ENCODE measurements around the gene RNF144B.
"Not testable (repeated sequence)": the region's sequence is repeated elsewhere in the genome, so short reads cannot be mapped to it uniquely, and the experiment has no call there.

RNF144B gene

DNA sequence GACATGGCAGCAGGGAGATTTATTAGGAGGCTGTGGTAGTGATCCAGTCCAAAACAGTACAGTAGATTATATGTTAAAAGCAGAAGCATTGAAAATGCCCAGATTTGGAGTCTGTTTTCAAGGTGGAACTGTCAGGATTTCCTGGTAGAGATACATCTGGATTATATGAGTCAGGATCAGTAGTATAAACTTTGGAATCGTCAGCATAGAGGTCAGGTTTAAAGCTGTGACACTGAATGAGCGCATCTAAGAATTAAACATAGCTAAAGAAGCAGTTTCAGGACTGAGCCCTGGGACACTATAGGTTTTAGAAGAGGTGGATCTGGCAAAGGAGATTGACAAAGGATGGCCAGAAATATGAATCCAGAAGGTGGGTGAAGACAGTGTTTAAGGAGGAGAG lies 60.4 kb downstream of the RNF144B start:
- DNase-seq, result no peak

DNA sequence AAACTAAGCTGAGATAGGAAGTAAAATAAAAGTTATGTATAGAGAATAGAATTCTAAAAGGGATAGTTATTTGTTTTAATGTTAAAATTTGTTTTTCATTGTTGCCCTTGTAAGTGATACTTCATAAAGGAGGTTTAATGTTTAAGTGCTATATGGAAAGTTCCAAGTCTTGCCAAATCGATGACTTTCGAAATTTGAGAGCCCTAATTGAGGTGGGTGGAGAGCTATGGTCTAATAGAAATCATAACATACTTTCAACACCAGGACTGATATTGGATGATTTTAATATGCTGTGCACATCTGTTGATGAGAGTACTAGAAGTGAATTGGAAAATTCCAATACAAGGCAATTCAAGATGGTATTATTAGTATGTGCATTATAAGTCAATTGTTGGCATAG lies 64.6 kb downstream of the RNF144B start:
- DNase-seq, result no peak

DNA sequence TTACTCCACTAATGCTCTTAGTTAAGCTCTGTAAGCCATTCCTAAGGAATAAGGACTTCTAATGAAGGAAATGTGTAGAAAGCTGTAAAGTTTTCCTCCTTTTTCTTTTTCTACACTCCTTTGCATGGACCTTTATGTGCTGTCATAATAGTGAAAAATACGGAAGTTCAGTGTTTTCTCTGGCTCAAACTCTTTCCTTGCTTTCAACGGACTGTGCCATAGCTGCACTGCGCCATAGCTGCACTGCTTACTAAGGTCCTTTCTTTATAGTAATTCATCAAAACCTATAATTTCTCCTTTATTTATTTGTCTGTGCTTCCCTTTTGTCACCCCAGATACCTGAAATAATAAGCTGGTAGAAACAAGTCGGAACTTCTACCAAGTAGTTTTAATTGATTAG lies 67.3 kb downstream of the RNF144B start:
- no peak for DNase-seq

GRCh38 chr6:18457065-18457737 lies 70.1 kb downstream of the RNF144B start:
- DNase-seq, result no peak

DNA sequence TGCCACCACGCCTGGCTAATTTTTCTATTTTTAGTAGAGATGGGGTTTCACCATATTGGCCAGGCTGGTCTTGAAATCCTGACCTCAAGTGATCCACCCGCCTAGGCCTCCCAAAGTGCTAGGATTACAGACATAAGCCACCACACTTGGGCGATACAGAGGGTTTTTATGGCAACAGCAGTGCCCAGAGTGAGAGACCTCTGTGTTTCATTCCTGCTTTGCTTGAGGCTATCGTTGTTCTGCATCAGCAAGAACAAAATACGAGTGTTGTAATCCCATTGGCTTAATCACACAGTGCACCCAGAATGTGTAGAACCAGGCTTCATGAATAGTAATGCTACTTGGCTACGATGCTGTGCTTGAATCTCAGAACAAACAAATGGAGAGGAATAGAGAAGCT lies 70.9 kb downstream of the RNF144B start:
- DNase-seq, result not testable (repeated sequence)

GRCh38 chr6:18463429-18463828 lies 76.3 kb downstream of the RNF144B start:
- no peak for DNase-seq

- no peak for DNase-seq
Observed at GRCh38 chr6:18464176-18464575, 77.0 kb downstream of the RNF144B start.

- DNase-seq, result no peak
Observed at GRCh38 chr6:18465410-18466154, 78.4 kb downstream of the RNF144B start.

DNA sequence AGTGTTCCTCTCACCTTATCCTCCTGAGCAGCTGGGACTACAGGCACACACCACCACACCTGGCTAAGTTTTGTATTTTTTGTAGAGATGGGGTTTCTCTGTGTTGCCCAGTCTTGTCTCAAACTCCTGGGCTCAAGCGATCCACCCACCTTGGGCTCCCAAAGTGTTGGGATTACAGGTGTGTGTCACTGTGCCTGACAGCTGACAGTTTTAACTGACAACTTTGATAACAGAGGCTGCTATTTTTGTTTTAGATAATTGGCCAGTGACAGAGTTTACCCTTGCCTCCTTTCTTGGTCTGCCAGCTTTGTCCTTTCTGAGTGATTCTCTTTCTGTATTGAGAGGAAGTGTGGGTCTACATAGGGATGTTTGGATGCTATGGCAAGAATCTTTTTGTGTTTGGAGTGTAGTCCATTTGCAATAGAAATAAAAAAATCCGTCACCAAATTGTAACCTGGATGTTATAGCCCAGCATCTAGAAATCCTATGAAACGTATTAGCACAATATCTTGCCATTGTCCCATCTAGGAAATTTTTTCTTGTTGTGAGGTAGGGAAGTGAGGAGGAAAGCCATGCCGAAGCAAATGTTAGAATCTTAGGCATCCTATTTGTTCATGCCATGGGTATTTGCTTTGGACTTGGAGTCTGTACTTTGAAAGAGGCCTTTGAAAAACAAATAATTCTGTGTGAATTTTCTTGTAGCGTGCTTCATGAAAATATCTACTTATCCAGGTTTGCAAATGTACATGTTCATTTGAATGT lies 80.8 kb downstream of the RNF144B start:
- DNase-seq, result no peak

GRCh38 chr6:18468503-18468843 lies 81.3 kb downstream of the RNF144B start:
- DNase-seq, result no peak

GRCh38 chr6:18469536-18469935 lies 82.4 kb downstream of the RNF144B start:
- no peak for DNase-seq

DNA sequence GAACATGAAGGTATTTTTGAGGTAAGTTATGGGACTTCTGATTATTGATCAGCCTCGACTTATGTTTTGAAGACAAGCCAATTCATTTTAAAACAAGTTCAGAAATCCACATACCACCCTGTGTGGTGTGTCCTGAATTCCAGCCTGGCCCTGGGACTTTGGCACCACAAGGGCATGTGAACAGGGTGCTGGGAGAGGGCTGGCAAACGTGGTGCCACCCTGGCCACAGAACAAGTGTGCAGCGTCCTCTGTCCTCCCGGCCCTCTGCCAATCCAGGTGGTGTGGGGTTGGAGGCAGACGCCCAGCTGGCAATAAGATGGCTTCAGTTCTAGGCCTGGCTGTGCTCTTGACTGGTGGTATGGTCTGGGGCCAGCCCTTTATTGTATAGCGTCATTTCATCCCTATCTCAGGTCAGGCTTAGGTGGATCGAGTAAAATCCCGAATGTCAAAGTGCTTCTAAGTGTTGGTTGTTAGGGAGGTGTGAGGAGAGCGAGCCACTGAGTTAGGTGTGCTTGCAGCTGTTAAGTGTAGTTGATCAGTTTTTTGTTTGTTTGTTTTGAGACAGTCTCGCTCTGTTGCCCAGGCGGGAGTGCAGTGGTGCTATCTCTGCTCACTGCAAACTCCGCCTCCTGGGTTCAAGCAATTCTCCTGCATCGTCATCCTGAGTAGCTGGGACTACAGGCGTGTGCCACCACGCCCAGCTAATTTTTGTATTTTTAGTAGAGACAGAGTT lies 84.2 kb downstream of the RNF144B start:
- DNase-seq, result no peak

DNA sequence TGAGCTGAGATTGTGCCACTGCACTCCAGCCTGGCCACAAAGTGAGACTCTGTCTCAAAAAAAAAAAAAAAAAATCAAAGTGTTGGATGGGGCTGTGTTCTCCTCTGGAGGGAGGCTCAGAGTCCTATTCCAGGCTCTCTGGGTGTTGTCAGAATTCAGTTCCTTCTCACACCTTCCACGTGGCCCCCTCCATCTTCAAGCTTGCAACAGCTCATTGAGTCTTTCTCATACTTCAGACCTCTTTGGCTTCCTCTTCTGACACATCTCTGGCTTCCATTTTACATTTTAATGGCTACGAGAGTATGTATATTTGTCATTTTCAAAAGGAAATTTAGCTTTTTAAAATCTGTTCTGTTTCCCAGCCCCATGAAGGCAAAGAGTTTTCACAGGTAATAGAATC lies 85.8 kb downstream of the RNF144B start:
- DNase-seq, result no peak

- DNase-seq, result no peak
Observed at GRCh38 chr6:18473755-18474154, 86.6 kb downstream of the RNF144B start.

DNA sequence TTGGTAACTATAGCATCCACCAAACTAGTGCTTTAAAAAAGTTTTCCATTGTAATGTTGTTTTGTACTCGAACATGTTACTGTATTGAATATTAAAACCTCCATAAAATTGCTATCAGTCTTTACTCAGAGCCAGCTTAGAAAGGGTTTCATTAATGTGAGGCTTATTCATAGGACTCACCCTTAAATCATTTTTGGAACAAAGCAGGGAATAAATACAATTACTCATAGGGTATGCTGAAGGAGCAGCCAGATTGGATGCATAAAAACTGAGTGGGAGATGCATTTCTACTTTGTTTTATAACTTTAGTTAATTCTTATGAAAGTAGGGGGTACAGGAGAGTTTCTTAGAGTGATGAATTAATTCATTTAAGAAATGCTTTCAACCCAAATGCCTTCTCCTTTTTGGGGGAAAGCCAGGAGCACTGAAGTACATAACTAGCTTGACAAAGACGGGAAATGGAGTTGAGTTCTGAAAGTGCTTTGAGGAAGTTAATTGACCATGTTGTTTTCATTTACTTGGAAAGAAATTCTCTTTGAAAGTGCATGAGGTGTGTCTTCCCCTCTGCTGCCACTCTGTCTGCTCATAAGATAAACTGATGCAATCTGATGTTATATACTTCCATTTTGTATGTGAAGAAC lies 90.3 kb downstream of the RNF144B start:
- no peak for DNase-seq

GRCh38 chr6:18478610-18479009 lies 91.5 kb downstream of the RNF144B start:
- no peak for DNase-seq

- no peak for DNase-seq
Observed at GRCh38 chr6:18481870-18482269, 94.7 kb downstream of the RNF144B start.

DNA sequence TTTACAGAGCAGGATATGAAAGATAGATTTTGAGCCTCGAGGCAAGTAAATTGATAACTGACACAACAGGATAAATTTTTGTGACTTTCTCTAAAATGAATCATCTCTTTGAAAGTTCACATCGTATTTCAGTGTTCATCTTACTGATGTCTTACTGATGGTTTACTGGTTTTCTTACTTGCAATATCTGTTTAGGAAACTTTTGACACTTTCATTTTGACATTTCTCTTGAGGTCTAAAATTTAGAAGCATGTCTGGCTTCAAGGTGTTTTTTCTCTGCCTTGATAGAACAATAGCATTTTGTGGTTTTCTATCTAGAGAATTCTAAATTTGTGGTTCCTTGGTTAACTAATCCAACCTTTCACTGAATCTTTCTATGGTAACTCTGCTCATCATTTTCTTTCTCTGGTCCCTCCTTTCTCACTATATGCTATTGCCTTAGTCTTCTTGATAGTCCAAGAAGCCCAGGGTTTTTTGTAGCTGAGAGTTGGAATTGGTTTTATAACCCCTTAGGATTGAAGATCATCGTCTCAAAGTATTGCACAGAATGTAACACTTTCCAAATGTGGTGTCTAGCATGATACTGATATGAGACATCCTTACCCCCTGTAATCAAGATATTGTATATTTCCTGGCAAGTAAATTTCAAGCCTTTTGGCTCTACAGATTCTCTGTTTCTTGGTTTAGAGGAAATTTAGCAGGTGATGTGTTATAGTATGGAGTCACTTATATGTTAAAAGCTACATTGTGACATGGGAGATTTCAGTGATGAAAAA lies 98.7 kb downstream of the RNF144B start:
- no peak for DNase-seq

- DNase-seq, result no peak
Observed at GRCh38 chr6:18488004-18488403, 100.9 kb downstream of the RNF144B start.

DNA sequence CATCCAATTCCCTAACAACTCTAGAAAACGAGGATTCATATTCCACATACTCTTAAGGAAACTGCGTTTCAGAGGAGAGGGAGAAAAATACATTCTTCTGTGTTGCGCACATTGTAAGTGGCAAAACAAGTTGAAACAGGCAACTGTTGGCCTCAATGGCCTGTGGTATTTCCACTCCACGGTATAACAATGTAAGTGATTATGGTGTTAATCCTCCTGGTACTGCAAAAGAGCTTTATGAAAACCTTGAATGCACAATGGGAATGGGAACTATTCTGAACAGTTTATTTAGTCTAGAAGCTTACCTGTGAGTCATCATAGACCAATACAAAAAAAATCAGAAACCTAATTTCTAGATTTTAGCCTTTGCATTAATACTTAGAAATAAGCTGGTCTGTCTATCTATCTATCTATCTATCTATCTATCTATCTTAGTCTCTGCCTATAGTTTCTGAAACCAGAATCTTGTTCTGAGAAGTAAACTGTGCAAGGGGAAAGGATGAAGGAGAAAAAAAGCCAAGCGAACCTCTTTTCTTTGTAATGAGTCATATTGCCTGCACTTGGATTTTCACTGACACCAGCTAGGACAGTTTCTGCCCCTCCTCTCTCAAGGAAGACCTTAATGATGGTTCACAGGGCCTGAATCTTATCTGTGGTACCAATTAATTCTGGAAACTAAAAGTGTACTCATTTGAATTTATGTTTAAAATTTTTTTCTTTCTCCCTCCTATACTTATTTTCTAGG lies 101.5 kb downstream of the RNF144B start:
- DNase-seq, result no peak

DNA sequence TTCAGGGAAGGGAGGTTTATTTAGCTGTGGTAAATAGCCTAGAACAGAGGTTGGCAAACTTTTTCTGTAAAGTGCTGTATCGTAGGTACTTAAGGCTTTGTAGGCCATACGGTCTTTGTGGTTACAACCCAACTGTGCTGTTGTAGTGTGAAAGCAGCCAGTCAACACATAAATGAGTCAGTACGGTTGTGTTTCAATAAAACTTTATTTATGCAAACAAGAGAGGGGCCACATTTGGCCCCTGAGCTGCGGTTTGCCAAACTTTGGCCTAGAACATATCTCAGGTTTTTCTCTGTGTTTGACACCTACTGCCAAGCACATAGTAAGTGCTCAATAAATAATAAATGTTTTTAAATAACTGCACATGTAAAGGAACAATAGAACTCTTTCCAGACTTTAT lies 102.2 kb downstream of the RNF144B start:
- DNase-seq, result no peak
